ENCODE results near the gene CDH23. TPM values are rescaled to one million over a fixed set of nuclear protein-coding genes. Genes with fewer than 3 reads are reported as not detected.

The CDH23 gene
- total RNA-seq, 4 donors from 2014 or later, result 7.1 to 56.2 (median 25.4) TPM

DNA sequence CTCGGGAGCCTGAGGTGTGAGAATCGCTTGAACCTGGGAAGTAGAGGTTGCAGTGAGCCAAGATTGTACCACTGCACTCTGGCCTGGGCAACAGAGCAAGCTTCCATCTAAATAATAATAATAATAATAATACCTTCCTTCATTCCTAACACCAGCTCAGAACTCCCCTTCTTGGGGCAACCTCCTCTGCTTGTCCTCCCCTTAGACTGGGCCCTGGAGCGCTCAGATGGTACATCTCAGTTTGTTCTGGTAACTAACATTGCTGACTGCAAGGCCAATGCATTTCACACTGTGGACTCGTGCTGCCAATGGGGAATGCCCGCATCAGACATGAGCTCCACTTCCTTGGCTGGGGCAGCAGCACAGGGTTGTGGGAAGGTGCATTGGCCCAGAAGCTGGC is 245.3 kb downstream of the CDH23 start:
- intact Hi-C loops (cut with DNase I; ENCODE audit: low total_unique reads), result no loop called here
- Histone ChIP-seq H3K27me3 (no peaks in the 10 kb centered on the region), H3K4me1 (no peaks in the 10 kb centered on the region), H3K36me3 (no peaks in the 10 kb centered on the region), H3K27ac (no peak overlapping the region), H3K4me3 (no peak overlapping the region), H3K9me3 (no peaks in the 10 kb centered on the region)
- DNase-seq, result no peak
- TF ChIP-seq, protein P1, sequence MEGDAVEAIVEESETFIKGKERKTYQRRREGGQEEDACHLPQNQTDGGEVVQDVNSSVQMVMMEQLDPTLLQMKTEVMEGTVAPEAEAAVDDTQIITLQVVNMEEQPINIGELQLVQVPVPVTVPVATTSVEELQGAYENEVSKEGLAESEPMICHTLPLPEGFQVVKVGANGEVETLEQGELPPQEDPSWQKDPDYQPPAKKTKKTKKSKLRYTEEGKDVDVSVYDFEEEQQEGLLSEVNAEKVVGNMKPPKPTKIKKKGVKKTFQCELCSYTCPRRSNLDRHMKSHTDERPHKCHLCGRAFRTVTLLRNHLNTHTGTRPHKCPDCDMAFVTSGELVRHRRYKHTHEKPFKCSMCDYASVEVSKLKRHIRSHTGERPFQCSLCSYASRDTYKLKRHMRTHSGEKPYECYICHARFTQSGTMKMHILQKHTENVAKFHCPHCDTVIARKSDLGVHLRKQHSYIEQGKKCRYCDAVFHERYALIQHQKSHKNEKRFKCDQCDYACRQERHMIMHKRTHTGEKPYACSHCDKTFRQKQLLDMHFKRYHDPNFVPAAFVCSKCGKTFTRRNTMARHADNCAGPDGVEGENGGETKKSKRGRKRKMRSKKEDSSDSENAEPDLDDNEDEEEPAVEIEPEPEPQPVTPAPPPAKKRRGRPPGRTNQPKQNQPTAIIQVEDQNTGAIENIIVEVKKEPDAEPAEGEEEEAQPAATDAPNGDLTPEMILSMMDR (IDR thresholded peaks at IDR 0.05), result no peak
- no peak for TF ChIP-seq POLR2A (IDR thresholded peaks at IDR 0.05)

DNA sequence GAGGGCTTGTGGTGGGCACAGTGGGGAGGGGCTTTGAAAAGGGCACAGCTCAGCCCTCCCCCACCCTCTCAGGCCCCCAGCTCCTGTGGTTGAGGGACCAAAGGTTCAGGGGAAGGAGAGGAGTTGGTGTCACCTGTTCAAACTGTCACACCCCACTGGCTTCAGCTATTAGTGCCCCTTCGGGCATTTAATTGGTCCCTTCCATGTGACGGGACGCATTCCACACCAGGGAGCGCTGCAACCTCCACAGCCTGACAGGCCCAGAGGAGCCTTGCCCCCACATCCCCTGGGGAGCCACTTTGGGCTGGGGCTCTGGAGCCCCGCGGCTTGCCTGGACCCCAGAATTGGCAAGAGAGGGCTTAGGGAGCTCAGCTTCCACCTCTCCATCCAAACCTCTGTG is 247.2 kb downstream of the CDH23 start:
- H3K9me3 ChIP-seq, result no peaks in the 10 kb centered on the region
- intact Hi-C loops (cut with DNase I; ENCODE audit: low total_unique reads), result no loop called here
- H3K4me1 ChIP-seq, result no peaks in the 10 kb centered on the region
- no peaks in the 10 kb centered on the region for H3K27me3 ChIP-seq
- no peak for DNase-seq
- TF ChIP-seq, protein P1 (IDR thresholded peaks at IDR 0.05), result no peak
- TF ChIP-seq POLR2A (IDR thresholded peaks at IDR 0.05), result no peak
- no peak overlapping the region for H3K4me3 ChIP-seq
- no peak overlapping the region for H3K27ac ChIP-seq
- H3K36me3 ChIP-seq, result no peaks in the 10 kb centered on the region

DNA sequence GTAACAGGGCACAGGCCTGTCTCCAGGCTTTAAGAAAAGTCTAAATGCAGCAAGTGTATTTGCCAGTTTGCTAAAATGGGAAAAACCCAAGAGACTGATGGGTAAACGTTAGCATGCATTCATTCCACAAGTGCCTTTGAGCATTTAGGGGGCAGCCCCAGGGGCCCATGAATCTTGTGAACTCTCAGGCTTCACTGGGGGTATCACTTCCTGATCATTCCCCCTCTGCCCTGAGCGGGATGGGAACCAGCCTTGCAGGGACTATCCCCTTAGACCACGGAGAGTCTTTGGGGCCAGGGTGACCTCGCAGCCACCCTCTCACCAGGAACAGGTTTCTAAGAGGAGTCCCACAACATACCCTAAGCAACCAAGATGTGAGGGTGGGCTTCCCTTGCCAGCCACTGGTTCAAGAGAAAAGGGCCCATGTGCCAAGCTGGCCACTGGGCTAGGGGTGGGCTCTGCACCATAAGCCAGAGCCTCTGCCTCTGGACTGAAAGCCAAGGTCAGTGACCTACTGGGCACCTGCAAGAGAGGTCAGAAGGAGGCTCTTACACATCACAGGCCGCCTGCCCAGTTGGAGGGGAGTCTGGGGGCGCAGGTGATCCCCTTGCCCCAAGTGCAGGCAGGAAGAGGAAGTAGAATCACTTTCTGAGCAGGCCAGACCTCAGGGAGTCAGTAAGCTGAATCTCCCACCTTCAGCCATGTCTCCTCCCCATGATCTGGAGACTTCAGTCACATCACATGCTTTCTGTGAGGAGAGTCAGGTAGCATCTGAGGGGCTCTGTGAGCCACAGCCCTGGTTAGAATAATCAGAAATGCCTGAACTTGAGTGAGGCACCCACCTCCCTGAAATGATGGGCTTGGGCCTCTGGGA is 247.8 kb downstream of the CDH23 start:
- no peak for TF ChIP-seq POLR2A (IDR thresholded peaks at IDR 0.05)
- TF ChIP-seq, protein P1 (IDR thresholded peaks at IDR 0.05), result no peak
- no peaks in the 10 kb centered on the region for H3K27me3 ChIP-seq
- H3K4me3 ChIP-seq, result no peak overlapping the region
- no peaks in the 10 kb centered on the region for H3K36me3 ChIP-seq
- H3K4me1 ChIP-seq, result no peaks in the 10 kb centered on the region
- DNase-seq, result no peak
- H3K27ac ChIP-seq, result no peak overlapping the region
- intact Hi-C loops (cut with DNase I; ENCODE audit: low total_unique reads), result no loop called here
- no peaks in the 10 kb centered on the region for H3K9me3 ChIP-seq

DNA sequence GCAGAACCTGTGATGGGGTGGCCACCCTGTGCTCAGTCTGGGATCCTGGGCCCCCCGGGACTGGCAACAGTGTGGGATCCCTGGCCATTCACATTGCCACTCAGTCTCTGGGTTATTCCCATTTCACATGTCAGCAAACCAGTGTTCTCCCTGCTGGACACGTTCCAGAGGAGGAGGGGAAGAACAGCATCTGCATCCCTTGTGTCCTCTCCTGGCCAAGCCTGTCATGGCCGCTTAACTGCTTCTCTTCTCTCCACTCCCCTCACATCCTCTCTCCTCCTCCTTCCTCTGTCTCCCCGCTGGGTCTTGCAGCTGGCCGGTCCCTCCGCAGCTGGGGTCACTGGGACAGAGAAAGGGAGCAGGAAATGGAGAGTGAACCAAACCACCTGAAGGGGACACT is 248.5 kb downstream of the CDH23 start:
- intact Hi-C loops (cut with DNase I; ENCODE audit: low total_unique reads), result no loop called here
- H3K4me3 ChIP-seq, result no peak overlapping the region
- H3K27ac ChIP-seq, result no peak overlapping the region
- no peaks in the 10 kb centered on the region for H3K9me3 ChIP-seq
- TF ChIP-seq, protein P1 (IDR thresholded peaks at IDR 0.05), result no peak
- TF ChIP-seq POLR2A (IDR thresholded peaks at IDR 0.05), result no peak
- no peaks in the 10 kb centered on the region for H3K4me1 ChIP-seq
- DNase-seq, result no peak
- no peaks in the 10 kb centered on the region for H3K27me3 ChIP-seq
- H3K36me3 ChIP-seq, result no peaks in the 10 kb centered on the region

DNA sequence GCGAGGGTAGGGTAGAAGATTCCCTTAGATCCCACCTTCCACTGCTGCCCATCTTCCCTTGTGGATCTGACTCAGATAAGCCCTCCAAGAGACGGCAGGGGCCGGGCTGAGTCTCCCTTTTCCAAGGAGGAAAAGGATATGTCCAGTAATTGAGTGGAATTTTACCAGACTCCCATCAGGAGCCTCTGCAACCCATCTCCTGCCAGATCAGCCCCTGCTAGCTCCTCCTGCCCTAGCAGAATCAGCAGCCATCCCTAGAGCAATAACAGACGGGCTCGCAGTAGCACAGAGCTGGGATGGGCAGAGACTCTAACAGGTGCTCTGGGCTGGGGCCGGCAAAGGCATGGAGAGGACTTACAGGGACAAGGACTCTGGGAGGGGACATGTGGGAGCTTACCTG is 249.3 kb downstream of the CDH23 start:
- no peaks in the 10 kb centered on the region for H3K36me3 ChIP-seq
- no peaks in the 10 kb centered on the region for H3K27me3 ChIP-seq
- DNase-seq, result no peak
- H3K4me3 ChIP-seq, result no peak overlapping the region
- no peak overlapping the region for H3K27ac ChIP-seq
- no peaks in the 10 kb centered on the region for H3K9me3 ChIP-seq
- intact Hi-C loops (cut with DNase I; ENCODE audit: low total_unique reads), result no loop called here
- no peaks in the 10 kb centered on the region for H3K4me1 ChIP-seq
- TF ChIP-seq POLR2A (IDR thresholded peaks at IDR 0.05), result no peak
- TF ChIP-seq, protein P1 (IDR thresholded peaks at IDR 0.05), result no peak

Data from uterus (tissue), 4 donors.